Mucosa of descending colon (tissue), 3 donors: ENCODE results near the gene KRTAP4-9. TPM values are rescaled to one million over a fixed set of nuclear protein-coding genes. Genes with fewer than 3 reads are reported as not detected.

Experiments
- total RNA-seq, 3 donors: library from RNA; stranded (reverse); fragmentation: NEBNext Ultra II Directional in 2 of 3; extraction: Animal tissue kit (Norgen Biotek cat#: 25700) in 2 of 3; gene quantifications; one replicate each; pipeline versions ENCODE4 v1.2.1 to v1.2.4, GENCODE V29; 2021 to 2023
- donor health status: DM: no; HTN: no; CAD: no; lungs with moderate emphysema.
- donor health status: DM: no; HTN: no; CAD: no.
- donor health status: DM: no; HTN: yes; CAD: no.

The KRTAP4-9 gene
- total RNA-seq, 3 donors from 2014 or later: not detected

Other genes with a start within 250 kb of the KRTAP4-9 start
- gene KRT12, start 238.2 kb upstream of the KRTAP4-9 start, total RNA-seq: 1 to 10 TPM in 2 of 3 donors, under 1 TPM in 1; 0.80 to 6.0 (median 2.5) TPM
- gene KRT20, start 220.1 kb upstream of the KRTAP4-9 start, total RNA-seq: 1,000 to 10,000 TPM in 2 of 3 donors, 100 to 1,000 TPM in 1; 553 to 1,810 (median 1,312) TPM
- gene KRT23, start 167.7 kb upstream of the KRTAP4-9 start, total RNA-seq: under 1 TPM in 1 of 3 donors, not detected in 2; 0.53 TPM
- gene KRT39, start 138.4 kb upstream of the KRTAP4-9 start, total RNA-seq: under 1 TPM in 1 of 3 donors, not detected in 2; 0.52 TPM
- under 1 TPM in 1 of 3 donors, not detected in 2; 0.22 TPM for gene KRT40, start 121.1 kb upstream of the KRTAP4-9 start, total RNA-seq
- gene KRTAP3-3, start 111.2 kb upstream of the KRTAP4-9 start, total RNA-seq: not detected
- gene KRTAP3-2, start 105.5 kb upstream of the KRTAP4-9 start, total RNA-seq: not detected
- not detected for gene KRTAP3-1, start 96.3 kb upstream of the KRTAP4-9 start, total RNA-seq
- gene KRTAP1-5, start 78.2 kb upstream of the KRTAP4-9 start, total RNA-seq: not detected
- not detected for gene KRTAP1-4, start 75.2 kb upstream of the KRTAP4-9 start, total RNA-seq
- not detected for gene KRTAP1-3, start 70.5 kb upstream of the KRTAP4-9 start, total RNA-seq
- gene KRTAP1-1, start 63.9 kb upstream of the KRTAP4-9 start, total RNA-seq: not detected
- gene KRTAP2-1, start 58.1 kb upstream of the KRTAP4-9 start, total RNA-seq: not detected
- gene KRTAP2-2, start 50.2 kb upstream of the KRTAP4-9 start, total RNA-seq: not detected
- gene KRTAP2-3, start 45.3 kb upstream of the KRTAP4-9 start, total RNA-seq: not detected
- not detected for gene KRTAP2-4, start 39.5 kb upstream of the KRTAP4-9 start, total RNA-seq
- not detected for gene KRTAP4-7, start 21.2 kb upstream of the KRTAP4-9 start, total RNA-seq
- gene KRTAP4-8, start 7.2 kb upstream of the KRTAP4-9 start, total RNA-seq: not detected
- not detected for gene KRTAP4-16, start 3.2 kb upstream of the KRTAP4-9 start, total RNA-seq
- gene KRTAP4-11, start 13.0 kb downstream of the KRTAP4-9 start, total RNA-seq: not detected
- gene KRTAP4-12, start 18.8 kb downstream of the KRTAP4-9 start, total RNA-seq: not detected
- not detected for gene KRTAP4-6, start 35.2 kb downstream of the KRTAP4-9 start, total RNA-seq
- not detected for gene KRTAP4-5, start 44.4 kb downstream of the KRTAP4-9 start, total RNA-seq
- not detected for gene KRTAP4-4, start 55.4 kb downstream of the KRTAP4-9 start, total RNA-seq
- not detected for gene KRTAP4-3, start 62.8 kb downstream of the KRTAP4-9 start, total RNA-seq
- not detected for gene KRTAP4-2, start 72.8 kb downstream of the KRTAP4-9 start, total RNA-seq
- under 1 TPM in 1 of 3 donors, not detected in 2; 0.84 TPM for gene KRTAP4-1, start 79.5 kb downstream of the KRTAP4-9 start, total RNA-seq
- gene KRTAP9-1, start 84.5 kb downstream of the KRTAP4-9 start, total RNA-seq: not detected
- not detected for gene KRTAP9-2, start 121.3 kb downstream of the KRTAP4-9 start, total RNA-seq
- gene KRTAP9-3, start 127.1 kb downstream of the KRTAP4-9 start, total RNA-seq: not detected
- not detected for gene KRTAP9-8, start 132.6 kb downstream of the KRTAP4-9 start, total RNA-seq
- not detected for gene KRTAP9-4, start 144.3 kb downstream of the KRTAP4-9 start, total RNA-seq
- not detected for gene KRTAP9-9, start 150.0 kb downstream of the KRTAP4-9 start, total RNA-seq
- not detected for gene KRTAP9-6, start 160.0 kb downstream of the KRTAP4-9 start, total RNA-seq
- not detected for gene KRTAP9-7, start 170.3 kb downstream of the KRTAP4-9 start, total RNA-seq
- gene KRTAP29-1, start 197.5 kb downstream of the KRTAP4-9 start, total RNA-seq: not detected
- gene KRTAP16-1, start 203.9 kb downstream of the KRTAP4-9 start, total RNA-seq: not detected
- gene KRTAP17-1, start 210.3 kb downstream of the KRTAP4-9 start, total RNA-seq: not detected
- not detected for gene KRT33A, start 245.4 kb downstream of the KRTAP4-9 start, total RNA-seq